Pancreas (tissue), 10 donors: ENCODE data around the gene CCDC187. TPM values are rescaled to one million over a fixed set of nuclear protein-coding genes. Genes with fewer than 3 reads are reported as not detected.

Experiments
- ATAC-seq, 4 donors: fragments of 200-7000 bp; cut with Tn5 transposase; one replicate each; pipeline versions ENCODE4 v1.8.0 to v1.9.1; 2020; ENCODE audit warnings: mild to moderate bottlenecking in 4 of 4, moderate library complexity in 4 of 4
- DNase-seq, 6 donors: peaks; one replicate each; pipeline ENCODE4 v3.0.0-alpha.2; 2020
- FAIRE-seq: peaks from 2 replicates; lab custom pipeline; 2012; peaks lifted over from hg19 to GRCh38; lab: Jason Lieb, UNC
- H3K27ac ChIP-seq, 4 donors: fragments of 200-600 bp; sonication (generic); 1 replicate in 3 of 4; 2 replicates in 1 of 4; pipeline versions ENCODE4 v1.5.0 to v1.8.0; 2020
- H3K27me3 ChIP-seq, 4 donors: fragments of 200-600 bp; one replicate each; pipeline ENCODE4 v1.8.0; 2021
- H3K36me3 ChIP-seq, 3 donors: fragments of 200-600 bp; sonication (generic) in 1 of 3; one replicate each; pipeline versions ENCODE4 v1.5.0 to v1.8.0; 2020 to 2021
- H3K4me1 ChIP-seq, 3 donors: fragments of 200-600 bp; one replicate each; pipeline ENCODE4 v1.8.0; 2021
- H3K4me3 ChIP-seq, 4 donors: fragments of 200-600 bp; sonication (generic) in 2 of 4; one replicate each; pipeline versions ENCODE4 v1.5.0 to v1.8.0; 2020 to 2021
- H3K9me3 ChIP-seq, 4 donors: fragments of 200-600 bp; one replicate each; pipeline ENCODE4 v1.8.0; 2021
- WGBS, 2 donors: extraction: QIAGEN DNeasy Blood & Tissue Kit; methylation state at CpG; one replicate each; pipeline ENCODE4 v1.1.7; 2013; 5-methylcytosine and 5-hydroxymethylcytosine counted together
- intact Hi-C, 3 donors: fragments of 100-400 bp; cut with DNase I; formaldehyde crosslinking; loops; one replicate each; pipeline versions ENCODE4 v1.11.1 to v1.14.2; 2022
- polyA plus RNA-seq, 2 donors: library from polyadenylated mRNA; stranded (reverse); fragments of 200-250 nt; gene quantifications; one replicate each; pipeline ENCODE4 v1.2.3, GENCODE V29; 2013
- total RNA-seq, 6 donors: library from RNA; stranded (reverse); fragmentation: NEBNext Ultra II Directional in 4 of 6; extraction: Animal tissue kit (Norgen Biotek cat#: 25700) in 4 of 6; gene quantifications; one replicate each; pipeline versions ENCODE4 v1.2.1 to v1.2.4, GENCODE V29; 2021 to 2023
- TF ChIP-seq, protein P1 (sequence below), 4 donors: fragments of 200-600 bp; sonication (generic) in 3 of 4; IDR thresholded peaks; one replicate each; pipeline versions ENCODE4 v1.5.0 to v1.8.0; 2021; ENCODE audit warnings: antibody characterized with exemption in 4 of 4
- donor health status: healthy with polysubstance abuse.
- donor health status: DM: no; HTN: no; CAD: no; lungs with moderate emphysema.
- donor health status: DM: no; HTN: no; CAD: no.
- donor health status: control.
- donor health status: control.
- donor health status: Bipolar disorder and iron deficiency.
- donor health status: DM: yes; HTN: yes; CAD: no.
- donor health status: DM: no; HTN: no; CAD: no.
- donor health status: DM: no; HTN: no; CAD: no.
- donor health status: DM: yes; HTN: yes; CAD: no.

The CCDC187 gene
- total and polyA plus RNA-seq, 8 donors, result 0.14 to 2.6 (median 0.43) TPM

DNA sequence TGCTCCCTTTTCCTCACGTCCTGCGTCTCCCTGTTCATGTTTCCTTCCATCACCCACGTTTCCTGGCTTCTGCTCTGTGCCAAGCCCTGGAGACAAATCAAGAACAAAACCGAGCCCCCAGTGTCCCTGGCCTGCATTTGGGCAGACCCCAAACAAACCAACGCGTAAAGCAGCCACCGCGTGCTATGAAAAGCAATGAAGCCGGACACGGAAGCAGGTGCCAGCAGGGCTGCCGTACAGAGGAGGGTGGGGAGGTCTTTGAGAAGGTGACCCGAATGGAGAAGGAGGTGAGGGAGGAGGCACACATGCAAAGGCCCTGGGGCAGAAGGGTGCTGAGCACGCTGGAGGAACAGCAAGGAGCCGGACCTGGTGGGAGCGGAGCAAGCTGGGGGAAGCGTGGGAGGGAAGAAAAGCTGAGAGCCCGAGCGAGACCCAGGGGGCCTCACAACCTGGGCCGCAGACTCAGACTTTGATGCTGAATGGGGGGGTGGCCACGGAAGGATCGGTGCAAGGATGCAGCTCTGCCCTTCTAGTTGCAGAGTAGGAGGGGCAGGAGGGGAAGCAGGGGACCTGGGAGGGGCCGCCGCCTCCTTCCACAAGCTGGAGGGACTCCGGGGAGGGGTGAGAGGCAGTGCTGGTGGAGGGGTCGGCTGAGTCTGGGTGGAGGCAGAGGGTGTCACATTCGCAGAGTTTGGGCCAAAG lies 56.9 kb downstream of the CCDC187 start:
- DNase-seq, result peak in 2 of 6 donors; percentile 50 to 67

DNA sequence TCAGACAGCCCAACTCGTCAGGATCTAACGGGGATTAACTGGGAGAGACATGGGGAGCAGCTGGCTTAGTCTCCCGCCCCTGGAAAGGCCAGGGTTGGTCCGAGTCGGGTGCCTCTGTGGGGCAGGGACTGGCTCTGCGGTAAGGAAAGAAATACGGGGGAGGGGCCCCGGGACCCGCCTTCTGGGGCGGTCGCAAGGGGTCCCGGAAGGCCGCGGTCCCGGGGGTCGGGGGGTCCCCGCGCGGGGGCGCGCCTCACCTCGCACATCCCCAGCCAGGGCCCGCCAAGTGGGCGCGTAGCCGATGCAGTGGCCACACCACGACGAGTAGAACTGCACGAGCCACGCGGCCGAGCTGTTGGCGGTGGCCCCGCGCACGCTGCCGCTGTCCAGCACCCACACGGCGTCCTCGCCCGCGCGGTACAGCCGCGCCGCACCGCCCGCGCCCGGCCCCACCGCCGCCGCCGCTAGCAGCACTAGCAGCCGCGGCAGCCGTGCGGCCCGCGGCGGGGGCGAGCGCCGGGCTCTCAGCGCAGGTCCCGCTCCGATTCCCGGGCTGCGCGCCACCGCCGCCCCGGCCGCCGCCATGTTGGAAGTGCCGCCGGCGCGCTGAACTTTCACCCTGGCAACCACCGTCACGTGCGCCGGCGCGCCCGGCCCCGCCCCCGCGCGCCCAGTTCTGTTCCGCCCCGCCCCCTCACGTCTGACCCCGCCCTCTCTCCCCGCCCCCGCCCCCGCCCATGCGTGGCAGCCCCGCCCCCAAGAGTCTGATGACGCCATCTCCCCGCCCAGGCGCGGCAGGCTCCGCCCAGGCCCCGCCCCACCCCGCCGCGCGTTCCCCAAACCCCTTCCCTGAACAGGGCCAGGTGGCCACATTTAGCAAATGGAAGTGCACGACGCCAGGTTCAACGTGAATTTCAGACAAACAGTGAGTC lies 58.4 kb downstream of the CCDC187 start, which contains the start of gene QSOX2:
QSOX2 (minus strand) TSS at position 594 of the 932 bp plus-strand sequence; CDS start at position 585, 9 bp downstream.
- WGBS, 2 donors, result 0 to 1% methylated on average over 68 to 110 of the region's 112 CpGs
- no peaks in the 10 kb centered on the region for H3K27me3 ChIP-seq
- TF ChIP-seq, protein P1, sequence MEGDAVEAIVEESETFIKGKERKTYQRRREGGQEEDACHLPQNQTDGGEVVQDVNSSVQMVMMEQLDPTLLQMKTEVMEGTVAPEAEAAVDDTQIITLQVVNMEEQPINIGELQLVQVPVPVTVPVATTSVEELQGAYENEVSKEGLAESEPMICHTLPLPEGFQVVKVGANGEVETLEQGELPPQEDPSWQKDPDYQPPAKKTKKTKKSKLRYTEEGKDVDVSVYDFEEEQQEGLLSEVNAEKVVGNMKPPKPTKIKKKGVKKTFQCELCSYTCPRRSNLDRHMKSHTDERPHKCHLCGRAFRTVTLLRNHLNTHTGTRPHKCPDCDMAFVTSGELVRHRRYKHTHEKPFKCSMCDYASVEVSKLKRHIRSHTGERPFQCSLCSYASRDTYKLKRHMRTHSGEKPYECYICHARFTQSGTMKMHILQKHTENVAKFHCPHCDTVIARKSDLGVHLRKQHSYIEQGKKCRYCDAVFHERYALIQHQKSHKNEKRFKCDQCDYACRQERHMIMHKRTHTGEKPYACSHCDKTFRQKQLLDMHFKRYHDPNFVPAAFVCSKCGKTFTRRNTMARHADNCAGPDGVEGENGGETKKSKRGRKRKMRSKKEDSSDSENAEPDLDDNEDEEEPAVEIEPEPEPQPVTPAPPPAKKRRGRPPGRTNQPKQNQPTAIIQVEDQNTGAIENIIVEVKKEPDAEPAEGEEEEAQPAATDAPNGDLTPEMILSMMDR (IDR thresholded peaks at IDR 0.05), result no peak
- intact Hi-C loops, result no loop called here
- H3K4me1 ChIP-seq, result peaks cover 33 to 54% (median 39%) of the 10 kb centered on the region in 3 donors
- no peaks in the 10 kb centered on the region for H3K36me3 ChIP-seq
- peak; percentile 69 to 78 (median 74) for ATAC-seq
- DNase-seq, result peak; percentile 75 to 95 (median 88)
- FAIRE-seq, result no peak
- H3K4me3 ChIP-seq, result peak within 1 kb of the TSS; percentile 69 to 87 (median 78)
- H3K27ac ChIP-seq, result peak within 1 kb of the TSS in 1 of 4 donors; percentile 46
- H3K9me3 ChIP-seq, result no peaks in the 10 kb centered on the region

More for the DNA sequence above, 56.9 kb downstream of the CCDC187 start:
- no peaks in the 10 kb centered on the region for H3K27me3 ChIP-seq
- no peaks in the 10 kb centered on the region for H3K36me3 ChIP-seq
- 88 to 90% methylated on average over 26 of the region's 26 CpGs for WGBS, 2 donors
- no peak overlapping the region for H3K4me3 ChIP-seq
- peaks cover 42 to 53% (median 51%) of the 10 kb centered on the region in 3 donors for H3K4me1 ChIP-seq
- intact Hi-C loops, result no loop called here
- no peak overlapping the region for H3K27ac ChIP-seq
- TF ChIP-seq, protein P1 (IDR thresholded peaks at IDR 0.05), result no peak
- no peaks in the 10 kb centered on the region for H3K9me3 ChIP-seq
- ATAC-seq (no peak), FAIRE-seq (no peak)

DNA sequence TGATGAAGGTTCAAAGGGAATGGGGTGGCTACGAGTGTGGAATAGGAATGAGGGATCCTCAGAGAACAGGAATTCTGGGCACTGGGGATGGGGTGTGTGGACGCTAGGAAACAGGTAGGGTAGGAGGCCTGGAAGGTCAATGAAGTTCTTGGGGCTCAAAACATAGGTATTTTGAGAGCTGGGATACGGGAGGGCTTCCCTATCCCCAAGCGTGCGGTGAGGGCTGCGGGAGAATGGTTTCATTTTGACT lies 59.0 kb downstream of the CCDC187 start:
- Histone ChIP-seq H3K27me3 (no peaks in the 10 kb centered on the region), H3K27ac (no peak overlapping the region), H3K4me3 (peak overlapping the region; percentile 69 to 87 (median 78)), H3K9me3 (no peaks in the 10 kb centered on the region), H3K4me1 (peaks cover 36 to 55% (median 41%) of the 10 kb centered on the region in 3 donors), H3K36me3 (no peaks in the 10 kb centered on the region)
- FAIRE-seq (no peak), DNase-seq (no peak), ATAC-seq (no peak)
- intact Hi-C loops, result no loop called here
- 0 to 1% methylated on average over 6 of the region's 6 CpGs for WGBS, 2 donors
- TF ChIP-seq, protein P1 (IDR thresholded peaks at IDR 0.05), result no peak

DNA sequence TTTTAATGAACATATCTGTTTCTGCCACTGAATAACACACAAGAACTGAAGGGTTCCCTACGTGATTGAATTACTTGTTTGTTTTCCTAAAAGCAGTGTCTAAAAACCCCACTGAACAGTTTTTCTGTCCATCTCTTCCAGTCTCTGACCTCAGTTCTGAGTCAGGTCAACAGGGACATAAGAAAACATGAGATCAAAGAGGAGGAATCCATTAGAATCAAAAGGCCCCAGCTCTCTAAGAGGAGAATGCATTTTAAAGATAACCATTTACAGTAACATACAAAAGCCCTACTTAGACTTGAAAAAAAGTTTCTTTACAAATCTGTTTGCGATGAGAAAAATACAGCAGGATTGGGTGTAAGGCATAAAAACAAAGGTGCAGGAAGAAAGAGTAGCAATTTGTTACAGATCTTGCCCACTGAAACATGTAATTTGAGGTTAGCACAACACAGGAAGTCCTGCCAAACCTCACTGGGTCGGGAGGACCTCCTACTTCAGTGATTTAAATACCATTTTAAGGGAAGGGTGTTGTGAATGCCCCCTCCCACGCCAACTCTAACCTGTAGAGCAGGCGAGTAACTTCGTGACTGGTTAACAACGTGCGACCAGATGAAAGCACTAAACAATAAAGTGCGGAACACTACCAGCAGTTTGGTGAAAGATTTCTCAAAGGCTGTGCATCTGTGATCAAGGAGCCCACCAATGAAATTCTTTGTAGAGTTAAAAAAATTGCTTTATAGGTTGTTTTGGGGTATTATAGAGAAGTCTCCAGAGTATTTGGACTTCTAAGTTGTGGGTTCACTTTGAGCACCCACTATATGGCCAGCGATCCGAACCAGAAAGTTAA lies 59.5 kb downstream of the CCDC187 start:
- Histone ChIP-seq H3K4me1 (peaks cover 36 to 55% (median 41%) of the 10 kb centered on the region in 3 donors), H3K27ac (no peak overlapping the region), H3K4me3 (peak overlapping the region; percentile 69 to 87 (median 78)), H3K27me3 (no peaks in the 10 kb centered on the region), H3K9me3 (no peaks in the 10 kb centered on the region), H3K36me3 (no peaks in the 10 kb centered on the region)
- ATAC-seq (no peak), FAIRE-seq (no peak), DNase-seq (peak in 1 of 6 donors; percentile 3)
- intact Hi-C loops, result no loop called here
- TF ChIP-seq, protein P1 (IDR thresholded peaks at IDR 0.05), result no peak
- 19 to 24% methylated on average over 11 of the region's 11 CpGs for WGBS, 2 donors
